ENCODE results near the gene CTNNA2. TPM values are rescaled to one million over a fixed set of nuclear protein-coding genes. Genes with fewer than 3 reads are reported as not detected.

CTNNA2 gene
- not detected in 2 replicates for total RNA-seq

DNA sequence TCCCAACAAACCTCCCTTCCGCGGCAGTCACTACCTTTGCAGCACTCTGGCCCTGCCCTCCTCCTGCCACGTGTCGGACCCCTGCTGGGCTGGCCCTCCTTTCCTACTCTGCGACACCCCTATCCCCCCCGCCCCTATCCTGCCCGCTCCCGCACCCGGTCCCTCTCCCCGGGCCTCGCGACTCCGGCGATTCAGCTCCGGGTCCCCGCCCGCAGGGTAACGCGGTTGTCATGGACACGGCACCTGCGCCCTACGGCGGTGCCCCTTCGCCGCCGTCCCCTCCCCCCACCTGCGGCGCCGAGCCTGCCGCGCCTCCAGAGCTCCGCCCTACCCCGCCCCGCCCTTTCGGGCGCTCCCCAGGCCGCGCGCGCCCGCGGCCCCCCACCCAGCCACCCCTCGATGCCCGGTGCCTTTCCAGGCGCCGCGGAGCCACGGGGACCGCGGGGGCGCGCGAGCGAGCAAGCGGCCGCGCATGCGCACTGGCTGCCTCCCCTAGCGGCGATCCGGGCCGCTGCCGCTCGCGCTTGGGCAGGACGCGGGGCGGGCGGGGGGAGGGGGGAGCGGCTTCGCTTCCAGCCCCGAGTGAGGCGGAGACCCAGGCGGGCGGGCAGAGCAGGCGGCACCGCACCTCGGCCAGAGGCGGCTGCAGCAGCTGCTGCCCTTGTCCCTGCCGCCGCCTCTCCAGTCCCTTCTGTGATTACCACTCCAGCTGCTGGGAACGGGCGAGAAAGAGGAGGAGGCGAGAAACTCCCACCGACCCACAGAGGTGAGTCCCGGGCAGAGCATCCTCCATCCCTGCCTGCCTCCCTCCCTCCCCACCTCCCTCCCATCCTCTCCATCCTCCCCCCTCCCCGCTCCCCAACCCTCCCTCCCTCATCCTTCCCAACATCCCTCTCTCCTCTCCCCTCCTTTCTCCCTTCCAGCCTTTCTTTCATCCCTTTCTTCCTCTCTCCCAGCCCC lies at the start of gene CTNNA2:
Gene CTNNA2 (plus strand): TSS at position 610 of the 960 bp plus-strand sequence.

DNA sequence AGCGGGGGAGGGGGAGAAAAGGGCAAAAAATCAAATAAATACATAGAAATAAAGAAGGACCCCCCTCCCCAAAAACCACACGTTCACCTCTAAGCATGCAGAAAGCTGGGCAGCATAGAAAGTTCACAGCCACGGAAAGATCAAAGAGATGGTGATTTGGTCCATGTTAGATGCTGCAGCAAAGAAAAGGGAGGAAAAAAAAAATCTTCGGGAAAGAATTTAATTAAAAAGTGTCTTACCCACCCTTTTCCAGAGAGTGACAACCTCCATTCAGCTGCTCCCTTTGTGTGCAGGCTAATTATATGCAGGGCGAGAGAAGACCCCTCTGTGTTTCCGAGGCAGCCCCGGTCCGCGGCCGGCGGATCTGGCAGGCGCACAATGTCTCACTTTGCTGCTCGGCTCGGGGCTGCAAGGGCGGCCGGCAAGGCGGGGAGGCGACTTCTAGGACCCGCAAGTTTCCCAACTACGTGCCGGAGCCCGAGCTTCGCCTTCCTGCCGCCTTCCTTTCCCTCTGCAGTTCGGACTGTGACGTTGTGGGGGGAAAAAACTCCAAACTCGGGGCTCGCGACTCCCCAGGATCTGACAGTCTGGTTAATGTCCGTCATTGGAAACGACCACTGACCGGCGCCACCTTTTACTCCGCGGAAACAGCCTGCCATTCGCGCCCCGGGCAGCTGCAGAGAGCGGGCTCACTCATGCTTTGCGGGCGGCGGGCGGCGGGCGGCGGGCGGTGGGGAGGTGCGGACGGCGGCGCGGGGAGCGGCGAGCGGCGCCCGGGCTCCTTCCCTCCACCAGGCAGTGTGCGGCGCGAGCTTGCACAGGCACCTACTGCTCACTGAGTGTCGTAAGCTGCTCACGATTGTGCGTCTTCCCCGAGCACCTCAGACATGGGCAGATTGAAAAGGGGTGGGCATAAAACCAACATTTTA lies 791.3 kb downstream of the CTNNA2 start, which contains the start of gene LRRTM1:
Gene LRRTM1 (minus strand): TSS at position 844 of the 929 bp plus-strand sequence. CDS start 933 bp downstream, outside the sequence.

Measured in bladder microvascular endothelial cell (primary cell).